Suppressor macrophage treated with lipopolysaccharide for 1 hour (primary cell): ENCODE results near the gene FPR1.

Experiments
- DNase-seq, 3 donors: peaks; one replicate each; pipeline ENCODE4 v3.0.0-alpha.2; 2020 to 2022

Gene FPR1

GRCh38 chr19:51735759-51736449, 15.8 kb downstream of the FPR1 start:
- peak; percentile 96 to 100 (median 99) for DNase-seq

- DNase-seq, result no peak
Observed at GRCh38 chr19:51733742-51734522, 17.7 kb downstream of the FPR1 start.

- no peak for DNase-seq
Observed at GRCh38 chr19:51729781-51730180, 21.9 kb downstream of the FPR1 start.

DNA sequence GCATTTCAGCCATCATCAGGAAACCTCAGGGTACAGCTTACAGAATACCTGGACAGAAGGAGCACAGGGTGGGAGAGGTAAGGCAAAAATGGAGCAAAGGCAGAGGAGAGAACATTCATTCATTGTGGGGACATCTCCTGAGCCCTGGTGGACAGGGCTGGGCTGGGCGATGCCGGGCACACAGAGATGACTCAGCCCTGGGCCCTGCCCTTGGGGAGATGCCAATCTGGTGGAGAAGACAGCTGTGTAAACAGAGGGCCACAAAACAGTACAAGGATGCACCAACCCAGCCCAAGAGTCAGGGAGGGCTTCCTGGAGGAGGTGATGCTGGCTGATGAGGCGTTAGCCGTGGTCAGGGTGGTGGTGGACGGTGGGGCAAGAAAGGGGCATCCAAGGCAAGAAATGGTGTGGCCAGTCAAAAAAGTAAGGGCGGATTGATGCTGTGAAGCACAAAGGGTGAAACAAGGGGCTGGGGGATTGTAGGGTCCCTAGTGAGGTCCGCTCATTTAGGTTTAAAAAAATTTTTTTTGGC, 24.3 kb downstream of the FPR1 start:
- peak in 1 of 3 donors; percentile 36 for DNase-seq

GRCh38 chr19:51726049-51726448, 25.6 kb downstream of the FPR1 start:
- DNase-seq, result peak in 2 of 3 donors; percentile 69 to 73

DNA sequence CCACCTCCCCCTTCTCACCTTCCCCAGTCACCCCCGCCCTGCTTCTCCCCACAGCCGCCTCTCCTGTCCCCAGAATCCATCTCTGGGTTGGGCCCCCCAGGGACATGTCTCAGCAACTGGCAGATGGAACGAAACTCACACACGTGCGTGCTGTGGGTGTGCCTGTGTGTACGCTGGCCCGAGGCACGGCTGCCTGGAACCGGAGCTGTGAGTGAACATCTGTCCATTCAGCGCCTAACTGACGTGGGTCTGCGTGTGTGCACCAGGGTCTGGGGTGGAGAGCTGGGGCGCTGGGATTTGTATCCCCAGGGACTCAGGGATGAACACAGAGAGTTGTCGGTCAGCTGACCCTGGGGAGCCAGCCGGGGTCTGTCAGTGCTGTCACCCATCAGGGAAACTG, 27.1 kb downstream of the FPR1 start:
- no peak for DNase-seq

DNA sequence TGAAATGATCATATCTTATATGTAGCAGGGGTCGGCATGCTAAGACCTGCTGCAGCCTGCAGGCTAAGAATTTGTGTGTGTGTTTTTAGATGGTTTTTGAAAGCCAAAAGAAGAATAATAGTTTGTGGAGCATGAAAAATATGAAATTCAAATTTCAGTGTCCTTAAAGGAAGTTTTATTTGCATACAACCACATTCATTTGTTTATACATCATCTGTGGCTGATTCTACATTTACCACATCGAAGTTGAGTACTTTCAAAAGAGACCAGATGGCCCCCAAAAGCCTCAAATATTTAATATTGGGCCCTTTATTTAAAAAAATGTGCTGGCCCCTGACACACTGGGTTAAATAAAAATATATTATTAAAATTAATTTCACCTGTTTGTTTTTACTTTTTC, 29.2 kb downstream of the FPR1 start:
- DNase-seq, result no peak

DNA sequence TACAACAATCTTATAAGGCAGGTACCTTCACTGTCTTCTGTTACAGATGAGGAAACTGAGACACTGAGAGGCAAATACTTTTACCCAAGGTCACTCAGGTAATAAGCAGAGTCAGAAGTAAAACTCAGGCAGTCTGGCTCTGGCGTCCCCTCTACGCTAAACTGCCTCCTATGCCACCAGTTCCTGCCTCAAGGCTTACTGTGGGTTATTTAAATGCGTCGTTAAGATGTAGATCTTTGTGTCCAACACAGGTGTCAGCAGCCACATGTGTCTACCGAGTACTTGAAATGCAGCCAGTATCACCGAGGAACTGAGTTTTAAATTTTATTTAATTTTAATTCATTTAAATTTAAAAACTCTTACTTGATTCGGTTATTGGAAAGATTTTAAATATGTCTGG, 29.8 kb downstream of the FPR1 start:
- DNase-seq, result no peak

DNA sequence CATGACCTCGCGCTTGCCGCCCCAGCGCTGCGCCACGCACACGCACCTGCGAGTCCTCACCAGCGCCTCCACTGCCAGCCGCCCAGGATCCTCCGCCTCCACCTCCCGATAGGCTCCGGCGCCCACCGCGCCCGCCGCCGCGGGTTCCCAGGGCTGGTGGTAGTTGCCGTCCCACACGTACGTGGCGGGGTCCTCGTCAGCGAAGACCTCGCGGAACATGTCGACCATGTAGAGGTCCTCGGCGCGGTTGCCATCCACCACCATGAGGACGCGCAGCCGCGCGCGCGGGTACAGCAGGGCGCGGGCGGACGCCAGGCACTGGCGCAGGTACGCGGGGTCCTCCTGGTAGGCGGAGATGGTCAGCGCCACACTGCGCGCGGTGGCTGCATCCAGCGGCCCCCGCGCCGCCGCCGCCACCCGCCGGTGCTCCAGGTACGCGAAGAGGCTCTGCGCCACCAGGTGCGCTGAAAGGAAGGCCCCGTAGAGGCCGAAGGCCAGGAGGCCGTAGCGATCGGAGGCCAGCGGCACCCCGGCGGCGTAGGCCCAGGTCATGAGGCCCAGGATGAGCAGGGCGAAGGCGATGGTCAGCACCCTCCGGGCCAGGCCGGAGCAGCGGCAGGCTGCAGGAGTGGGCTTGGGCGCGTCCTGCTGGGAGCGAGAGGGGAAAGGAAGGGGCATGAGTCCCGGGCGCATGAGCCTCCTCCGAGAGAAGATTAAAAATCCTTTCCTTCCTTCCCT, 32.3 kb downstream of the FPR1 start:
- DNase-seq, result no peak

- no peak for DNase-seq
Observed at GRCh38 chr19:51716925-51717324, 34.8 kb downstream of the FPR1 start.

GRCh38 chr19:51715850-51716249, 35.8 kb downstream of the FPR1 start:
- DNase-seq, result no peak

- peak in 1 of 3 donors; percentile 32 for DNase-seq
Observed at GRCh38 chr19:51714848-51715247, 36.8 kb downstream of the FPR1 start.

DNA sequence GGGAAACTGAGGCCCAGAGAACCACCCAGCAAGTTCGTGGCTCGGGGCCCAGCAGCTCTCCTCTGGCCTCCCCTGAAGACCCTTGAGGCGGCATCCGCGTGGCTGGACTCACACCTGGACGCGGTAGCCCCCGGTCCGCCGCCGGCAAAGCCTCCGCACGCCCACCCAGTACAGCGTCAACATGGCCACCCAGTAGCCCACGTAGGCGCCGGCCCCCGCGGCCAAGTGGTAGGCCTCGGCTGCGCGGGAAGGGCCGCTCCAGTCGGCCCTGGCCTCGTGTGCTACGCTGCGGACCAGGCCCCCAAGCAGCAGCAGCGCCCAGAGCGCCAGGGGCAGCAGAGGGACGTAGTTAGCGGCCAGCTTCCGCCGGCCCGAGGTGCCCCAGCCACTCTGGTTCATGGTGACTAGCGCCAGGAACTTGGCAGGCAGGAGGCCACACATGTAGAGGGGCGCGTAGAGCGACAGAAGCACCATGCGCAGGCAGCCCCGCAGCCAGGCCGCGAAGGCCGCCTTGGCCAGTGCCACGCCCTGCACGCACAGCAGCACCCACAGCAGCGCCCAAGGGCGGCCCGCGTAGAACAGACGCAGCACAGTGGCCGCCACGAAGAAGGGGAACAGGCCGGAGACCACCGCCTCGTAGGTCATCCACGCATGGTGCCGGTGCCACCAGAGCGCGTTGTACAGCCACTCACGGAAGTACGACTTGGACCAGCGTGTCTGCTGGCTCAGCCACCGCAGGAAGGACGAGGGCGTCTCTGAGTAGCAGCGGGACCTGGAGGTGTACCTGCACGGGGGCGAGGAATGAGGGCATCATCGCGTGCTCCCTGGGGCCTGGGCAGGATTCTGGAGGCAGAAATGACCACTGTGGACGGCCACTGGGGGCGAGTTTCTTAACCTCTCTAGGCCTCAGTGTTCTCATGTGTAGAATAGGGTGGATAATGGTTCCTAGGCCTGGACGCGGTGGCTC, 38.1 kb downstream of the FPR1 start:
- no peak for DNase-seq

GRCh38 chr19:51712461-51713081, 39.1 kb downstream of the FPR1 start:
- DNase-seq, result no peak

- no peak for DNase-seq
Observed at GRCh38 chr19:51711702-51712101, 40.0 kb downstream of the FPR1 start.

- no peak for DNase-seq
Observed at GRCh38 chr19:51710163-51710562, 41.5 kb downstream of the FPR1 start.

DNA sequence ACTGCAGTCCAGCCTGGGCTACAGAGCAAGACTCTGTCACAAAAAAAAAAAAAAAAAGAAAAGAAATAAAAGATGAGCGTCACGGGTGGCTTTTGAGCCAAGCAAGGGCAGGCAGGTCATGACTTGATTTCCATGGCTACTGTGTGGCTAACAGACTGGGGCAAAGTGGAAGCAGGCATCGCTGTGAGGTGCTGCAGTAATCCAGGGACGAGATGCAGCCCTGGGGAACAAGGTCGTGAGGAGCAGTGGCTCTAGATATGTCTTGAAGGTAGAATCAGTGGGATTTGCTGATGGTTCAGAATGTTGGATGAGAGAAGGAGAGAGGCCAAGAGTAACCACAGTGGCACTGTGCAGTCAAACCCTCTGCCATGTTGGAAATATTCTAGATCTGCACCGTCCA, 42.1 kb downstream of the FPR1 start:
- no peak for DNase-seq

- no peak for DNase-seq
Observed at GRCh38 chr19:51708811-51709210, 42.9 kb downstream of the FPR1 start.

GRCh38 chr19:51706885-51707284, 44.8 kb downstream of the FPR1 start:
- no peak for DNase-seq

- no peak for DNase-seq
Observed at GRCh38 chr19:51706296-51706695, 45.4 kb downstream of the FPR1 start.

DNA sequence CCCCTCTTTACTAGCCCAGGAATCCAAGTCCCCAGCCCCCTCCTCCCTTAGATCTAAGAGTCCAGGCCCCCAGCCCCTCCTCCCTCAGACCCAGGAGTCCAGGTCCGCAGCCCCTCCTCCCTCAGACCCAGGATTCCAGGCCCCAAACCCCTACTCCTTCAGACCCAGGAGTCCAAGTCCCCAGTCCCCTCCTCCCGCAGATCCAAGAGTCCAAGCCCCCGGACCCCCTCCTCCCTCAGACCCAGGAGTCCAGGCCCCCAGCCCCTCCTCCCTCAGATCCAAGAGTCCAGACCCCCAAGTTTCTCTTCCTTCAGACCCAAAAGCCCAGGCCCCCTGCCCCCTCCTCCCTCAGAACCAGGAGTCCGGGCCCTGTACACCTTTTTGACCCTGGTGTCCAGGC, 47.1 kb downstream of the FPR1 start:
- DNase-seq, result no peak
